Measurements from ENCODE around the gene CCDC158.

The CCDC158 gene

GRCh38 chr4:76406081-76406480, 14.9 kb downstream of the CCDC158 start:
- TF ChIP-seq, protein P1, sequence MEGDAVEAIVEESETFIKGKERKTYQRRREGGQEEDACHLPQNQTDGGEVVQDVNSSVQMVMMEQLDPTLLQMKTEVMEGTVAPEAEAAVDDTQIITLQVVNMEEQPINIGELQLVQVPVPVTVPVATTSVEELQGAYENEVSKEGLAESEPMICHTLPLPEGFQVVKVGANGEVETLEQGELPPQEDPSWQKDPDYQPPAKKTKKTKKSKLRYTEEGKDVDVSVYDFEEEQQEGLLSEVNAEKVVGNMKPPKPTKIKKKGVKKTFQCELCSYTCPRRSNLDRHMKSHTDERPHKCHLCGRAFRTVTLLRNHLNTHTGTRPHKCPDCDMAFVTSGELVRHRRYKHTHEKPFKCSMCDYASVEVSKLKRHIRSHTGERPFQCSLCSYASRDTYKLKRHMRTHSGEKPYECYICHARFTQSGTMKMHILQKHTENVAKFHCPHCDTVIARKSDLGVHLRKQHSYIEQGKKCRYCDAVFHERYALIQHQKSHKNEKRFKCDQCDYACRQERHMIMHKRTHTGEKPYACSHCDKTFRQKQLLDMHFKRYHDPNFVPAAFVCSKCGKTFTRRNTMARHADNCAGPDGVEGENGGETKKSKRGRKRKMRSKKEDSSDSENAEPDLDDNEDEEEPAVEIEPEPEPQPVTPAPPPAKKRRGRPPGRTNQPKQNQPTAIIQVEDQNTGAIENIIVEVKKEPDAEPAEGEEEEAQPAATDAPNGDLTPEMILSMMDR (IDR thresholded peaks at IDR 0.05; ENCODE audit: borderline replicate concordance, insufficient read depth, low read depth, low read length) = no peak
- no peak overlapping the region for H3K4me3 ChIP-seq (ENCODE audit: low read depth, low read length)

DNA sequence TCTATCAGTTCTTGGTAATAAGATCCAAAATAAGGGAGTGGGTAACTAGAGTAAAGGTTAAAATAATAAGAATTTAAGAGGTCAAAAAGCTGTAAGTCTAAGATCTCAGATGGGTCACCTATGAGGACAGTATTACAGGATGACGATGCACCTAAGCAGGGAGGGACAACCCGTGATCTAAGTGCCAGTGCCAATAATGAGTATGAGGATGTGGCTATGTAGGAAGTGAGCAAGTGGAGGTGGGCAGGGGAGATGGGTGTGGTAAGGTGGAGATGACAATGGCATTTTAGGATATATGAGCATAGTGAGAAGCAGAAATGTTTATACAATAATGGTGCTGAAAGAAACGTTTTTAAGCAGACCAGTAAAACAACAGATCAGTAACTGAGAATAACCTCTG, 19.3 kb downstream of the CCDC158 start:
- TF ChIP-seq, protein P1 (IDR thresholded peaks at IDR 0.05; ENCODE audit: borderline replicate concordance, insufficient read depth, low read depth, low read length) = no peak
- H3K4me3 ChIP-seq (ENCODE audit: low read depth, low read length) = no peak overlapping the region

- TF ChIP-seq, protein P1 (IDR thresholded peaks at IDR 0.05; ENCODE audit: borderline replicate concordance, insufficient read depth, low read depth, low read length) = no peak
- no peak overlapping the region for H3K4me3 ChIP-seq (ENCODE audit: low read depth, low read length)
Observed at GRCh38 chr4:76388160-76388908, 32.6 kb downstream of the CCDC158 start.

DNA sequence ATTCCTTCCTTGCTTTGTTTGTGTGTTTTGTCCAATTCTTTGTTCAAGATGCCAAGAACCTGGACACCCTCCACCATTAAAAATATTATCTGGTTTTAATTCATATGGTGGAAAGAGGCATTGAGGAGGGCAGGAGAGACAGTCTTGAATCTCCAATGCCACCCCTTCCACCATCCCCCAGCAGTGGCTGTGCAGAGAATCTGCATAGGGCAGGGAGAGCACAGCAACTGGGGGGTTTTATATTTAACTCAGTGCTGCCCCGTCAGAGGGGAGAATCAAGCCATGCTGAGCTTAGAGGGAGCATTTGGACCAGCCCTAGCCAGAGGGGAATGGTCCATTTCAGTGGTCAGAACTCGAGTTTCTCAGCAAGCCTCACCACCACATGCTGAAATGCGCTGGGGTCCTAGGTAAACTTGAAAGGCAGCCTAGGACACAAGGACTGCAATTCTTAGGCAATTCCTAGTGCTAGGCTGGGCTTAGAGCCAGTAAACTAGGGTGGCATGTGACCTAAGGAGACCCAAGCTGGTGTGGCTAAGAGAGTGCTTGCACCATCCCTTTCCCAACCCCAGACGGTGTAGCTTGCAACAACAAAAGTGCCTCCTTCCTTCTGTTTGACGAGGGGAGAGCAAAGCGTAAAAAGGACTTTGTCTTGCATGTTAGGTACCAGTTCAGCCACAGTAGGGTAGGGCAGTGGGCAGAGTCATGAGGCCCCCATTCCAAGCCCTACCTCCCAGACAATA, 34.2 kb downstream of the CCDC158 start:
- H3K4me3 ChIP-seq (ENCODE audit: low read depth, low read length) = no peak overlapping the region

DNA sequence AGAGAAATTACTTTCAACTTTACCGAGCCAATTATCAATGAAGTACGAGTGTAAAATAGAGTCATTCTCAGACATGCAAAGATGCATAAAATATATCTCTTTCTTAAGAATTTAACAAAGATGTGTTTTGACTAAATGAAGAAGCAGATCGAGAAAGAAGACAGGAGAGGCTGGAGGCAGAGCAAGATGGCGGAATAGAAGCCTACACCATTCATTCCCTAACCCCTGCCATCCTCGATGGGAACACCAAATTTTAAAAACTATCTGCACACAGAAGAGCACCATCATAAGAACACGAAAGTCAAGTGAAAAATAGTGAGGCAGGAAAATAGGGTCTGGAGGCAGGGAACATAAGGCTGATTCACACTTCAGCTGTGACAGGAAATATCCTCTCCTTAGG, 35.0 kb downstream of the CCDC158 start:
- TF ChIP-seq, protein P1 (IDR thresholded peaks at IDR 0.05; ENCODE audit: borderline replicate concordance, insufficient read depth, low read depth, low read length) = no peak
- H3K4me3 ChIP-seq (ENCODE audit: low read depth, low read length) = no peak overlapping the region

More for the DNA sequence above, 34.2 kb downstream of the CCDC158 start:
- TF ChIP-seq, protein P1 (IDR thresholded peaks at IDR 0.05; ENCODE audit: borderline replicate concordance, insufficient read depth, low read depth, low read length) = no peak

DNA sequence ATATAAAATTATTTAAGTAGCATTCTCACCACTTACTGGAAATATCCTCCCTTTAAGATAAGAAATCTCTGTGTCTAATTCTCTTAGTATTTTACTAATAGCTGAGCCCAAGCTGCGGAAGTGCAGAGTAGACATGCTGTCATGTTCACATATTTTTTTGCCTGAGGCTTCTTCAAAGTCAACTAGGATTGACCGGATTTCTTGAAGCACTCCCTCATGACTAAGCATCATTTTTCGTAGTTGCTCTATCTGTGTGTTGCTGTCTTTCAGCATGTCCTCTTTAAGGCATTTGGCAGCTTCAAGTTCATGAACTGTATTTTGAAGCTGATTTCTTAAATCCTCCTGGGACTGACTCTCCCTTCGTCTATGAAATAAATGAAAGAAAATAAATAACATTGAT, 36.9 kb downstream of the CCDC158 start:
- TF ChIP-seq, protein P1 (IDR thresholded peaks at IDR 0.05; ENCODE audit: borderline replicate concordance, insufficient read depth, low read depth, low read length) = no peak
- H3K4me3 ChIP-seq (ENCODE audit: low read depth, low read length) = no peak overlapping the region

GRCh38 chr4:76383001-76383400, 37.9 kb downstream of the CCDC158 start:
- TF ChIP-seq, protein P1 (IDR thresholded peaks at IDR 0.05; ENCODE audit: borderline replicate concordance, insufficient read depth, low read depth, low read length) = no peak

More at GRCh38 chr4:76383001-76383400, 37.9 kb downstream of the CCDC158 start:
- H3K4me3 ChIP-seq (ENCODE audit: low read depth, low read length) = no peak overlapping the region

Measured in GM12875 (cell line).